SJSA1 (cell line): ENCODE results near the gene METTL5. TPM values are rescaled to one million over a fixed set of nuclear protein-coding genes. Genes with fewer than 3 reads are reported as not detected.
"Not testable (repeated sequence)": the region's sequence is repeated elsewhere in the genome, so short reads cannot be mapped to it uniquely, and the experiment has no call there.

ENCODE experiments used
- DNase-seq, 2 experiments: peaks; one replicate each; pipeline ENCODE4 v3.0.0-alpha.2; 2015 to 2020; ENCODE audit warnings: low spot score in 2 of 2, low read depth in 1 of 2
- H3K27ac ChIP-seq: fragments of 250-450 bp; sonication (Bioruptor Pico); 2 replicates; pipeline ENCODE4 v1.5.1; 2020; ENCODE audit warnings: mild to moderate bottlenecking, moderate library complexity
- H3K27me3 ChIP-seq: fragments of 250-450 bp; sonication (Bioruptor Pico); replicated peaks from 2 replicates; pipeline ENCODE4 v1.5.1; 2020; ENCODE audit warnings: mild to moderate bottlenecking, moderate library complexity
- H3K36me3 ChIP-seq: fragments of 250-450 bp; sonication (Bioruptor Pico); 2 replicates; pipeline ENCODE4 v1.5.1; 2020; ENCODE audit warnings: mild to moderate bottlenecking
- H3K4me1 ChIP-seq: fragments of 250-450 bp; sonication (Bioruptor Pico); replicated peaks from 2 replicates; pipeline ENCODE4 v1.6.1; 2021; ENCODE audit warnings: mild to moderate bottlenecking
- H3K4me3 ChIP-seq: fragments of 250-450 bp; sonication (Bioruptor Pico); 2 replicates; pipeline ENCODE4 v1.5.1; 2020; ENCODE audit warnings: mild to moderate bottlenecking
- H3K9me3 ChIP-seq: fragments of 250-450 bp; sonication (Bioruptor Pico); replicated peaks from 2 replicates; pipeline ENCODE4 v1.5.1; 2020; ENCODE audit warnings: mild to moderate bottlenecking
- total RNA-seq: library from RNA; depleted of rRNA; stranded (reverse); fragments of >200 nt; shearing (Covaris generic); gene quantifications from 2 replicates; pipeline ENCODE4 v1.2.3, GENCODE V29; 2014

Gene METTL5
- total RNA-seq, 1 experiment from 2014 or later = 81.2 TPM

GRCh38 chr2:169820101-169820500 lies 4.6 kb downstream of the METTL5 start:
- H3K27me3 ChIP-seq, H3K4me3 ChIP-seq, H3K9me3 ChIP-seq: not testable (repeated sequence)
- Histone ChIP-seq H3K27ac (peak overlapping the region; percentile 44), H3K4me1 (peaks cover 47% of the 10 kb centered on the region), H3K36me3 (peaks cover 27% of the 10 kb centered on the region)
- DNase-seq = peak; percentile 28 to 56

GRCh38 chr2:169819106-169819505 lies 5.6 kb downstream of the METTL5 start:
- peaks cover 30% of the 10 kb centered on the region for H3K36me3 ChIP-seq
- DNase-seq = no peak
- H3K27me3 ChIP-seq = no peaks in the 10 kb centered on the region
- no peak overlapping the region for H3K4me3 ChIP-seq
- peaks cover 45% of the 10 kb centered on the region for H3K4me1 ChIP-seq
- no peaks in the 10 kb centered on the region for H3K9me3 ChIP-seq
- peak overlapping the region; percentile 44 for H3K27ac ChIP-seq

- peaks cover 34% of the 10 kb centered on the region for H3K36me3 ChIP-seq
- no peaks in the 10 kb centered on the region for H3K27me3 ChIP-seq
- DNase-seq = no peak
These were observed 6.5 kb downstream of the METTL5 start for GRCh38 chr2:169818241-169818640.

GRCh38 chr2:169817369-169817768 lies 7.3 kb downstream of the METTL5 start:
- H3K27me3 ChIP-seq, DNase-seq, H3K4me3 ChIP-seq, H3K27ac ChIP-seq, H3K9me3 ChIP-seq: not testable (repeated sequence)
- Histone ChIP-seq H3K4me1 (peaks cover 41% of the 10 kb centered on the region), H3K36me3 (peaks cover 40% of the 10 kb centered on the region)

More at GRCh38 chr2:169818241-169818640, 6.5 kb downstream of the METTL5 start:
- no peak overlapping the region for H3K4me3 ChIP-seq
- peaks cover 41% of the 10 kb centered on the region for H3K4me1 ChIP-seq
- H3K9me3 ChIP-seq = no peaks in the 10 kb centered on the region
- H3K27ac ChIP-seq = 0 out of 2 replicates have a peak overlapping the region, but pooled peaks have one; percentile 44

- not testable (repeated sequence) for H3K27me3 ChIP-seq, H3K4me3 ChIP-seq, H3K9me3 ChIP-seq, DNase-seq
- peaks cover 41% of the 10 kb centered on the region for H3K4me1 ChIP-seq
- H3K36me3 ChIP-seq = peaks cover 44% of the 10 kb centered on the region
- peak overlapping the region; percentile 87; the same call in 1 of the 2 replicates for H3K27ac ChIP-seq
These were observed 7.7 kb downstream of the METTL5 start for GRCh38 chr2:169816961-169817360.

GRCh38 chr2:169815849-169816248 lies 8.9 kb downstream of the METTL5 start:
- Histone ChIP-seq H3K36me3 (peaks cover 55% of the 10 kb centered on the region), H3K9me3 (no peaks in the 10 kb centered on the region), H3K27me3 (no peaks in the 10 kb centered on the region), H3K4me1 (peaks cover 41% of the 10 kb centered on the region), H3K4me3 (no peak overlapping the region), H3K27ac (peak overlapping the region; percentile 87)
- DNase-seq = peak; percentile 71 to 80

GRCh38 chr2:169808221-169808620 lies 16.5 kb downstream of the METTL5 start:
- Histone ChIP-seq H3K27me3 (no peaks in the 10 kb centered on the region), H3K4me3 (no peak overlapping the region), H3K36me3 (peaks cover 80% of the 10 kb centered on the region), H3K9me3 (no peaks in the 10 kb centered on the region), H3K27ac (peak overlapping the region; percentile 41), H3K4me1 (peaks cover 15% of the 10 kb centered on the region)
- peak in 1 of 2 experiments; percentile 39 for DNase-seq

GRCh38 chr2:169806586-169806985 lies 18.1 kb downstream of the METTL5 start:
- Histone ChIP-seq H3K4me3 (no peak overlapping the region), H3K27ac (no peak overlapping the region), H3K27me3 (no peaks in the 10 kb centered on the region), H3K36me3 (peaks cover 83% of the 10 kb centered on the region), H3K4me1 (peaks cover 19% of the 10 kb centered on the region), H3K9me3 (no peaks in the 10 kb centered on the region)
- DNase-seq = no peak

GRCh38 chr2:169803480-169803879 lies 21.2 kb downstream of the METTL5 start:
- Histone ChIP-seq H3K27me3 (no peaks in the 10 kb centered on the region), H3K9me3 (no peaks in the 10 kb centered on the region), H3K27ac (no peak overlapping the region; the same call in 1 of the 2 replicates), H3K4me1 (peaks cover 23% of the 10 kb centered on the region), H3K4me3 (no peak overlapping the region), H3K36me3 (peaks cover 65% of the 10 kb centered on the region)
- no peak for DNase-seq

- Histone ChIP-seq H3K4me1 (peaks cover 16% of the 10 kb centered on the region), H3K27me3 (no peaks in the 10 kb centered on the region), H3K36me3 (peaks cover 29% of the 10 kb centered on the region), H3K4me3 (peak within 1 kb of the TSS; percentile 78), H3K9me3 (no peaks in the 10 kb centered on the region), H3K27ac (peak within 1 kb of the TSS; percentile 69)
- DNase-seq = peak; percentile 89 to 94
These were observed 25.8 kb downstream of the METTL5 start, which contains the start of gene SSB for GRCh38 chr2:169798718-169799592. SSB (plus strand) TSS chr2:169798871; CDS start chr2:169800961, 2,090 bp downstream.

- DNase-seq = no peak
These were observed 26.3 kb downstream of the METTL5 start for GRCh38 chr2:169798397-169798717.

GRCh38 chr2:169797601-169798000 lies 27.1 kb downstream of the METTL5 start:
- Histone ChIP-seq H3K36me3 (peaks cover 22% of the 10 kb centered on the region), H3K9me3 (no peaks in the 10 kb centered on the region), H3K4me1 (peaks cover 6% of the 10 kb centered on the region), H3K27me3 (no peaks in the 10 kb centered on the region), H3K4me3 (no peak overlapping the region), H3K27ac (no peak overlapping the region)
- no peak for DNase-seq

More at GRCh38 chr2:169798397-169798717, 26.3 kb downstream of the METTL5 start:
- H3K27ac ChIP-seq = no peak overlapping the region; the same call in 1 of the 2 replicates
- peak overlapping the region; percentile 78 for H3K4me3 ChIP-seq
- peaks cover 29% of the 10 kb centered on the region for H3K36me3 ChIP-seq
- peaks cover 12% of the 10 kb centered on the region for H3K4me1 ChIP-seq
- H3K27me3 ChIP-seq = no peaks in the 10 kb centered on the region
- no peaks in the 10 kb centered on the region for H3K9me3 ChIP-seq

GRCh38 chr2:169796441-169796840 lies 28.3 kb downstream of the METTL5 start:
- no peaks in the 10 kb centered on the region for H3K27me3 ChIP-seq
- peaks cover 10% of the 10 kb centered on the region for H3K36me3 ChIP-seq
- DNase-seq = no peak
- H3K4me3 ChIP-seq = no peak overlapping the region
- no peak overlapping the region for H3K27ac ChIP-seq
- H3K9me3 ChIP-seq = no peaks in the 10 kb centered on the region
- peaks cover 6% of the 10 kb centered on the region for H3K4me1 ChIP-seq

- no peak overlapping the region for H3K4me3 ChIP-seq
- no peak for DNase-seq
- no peaks in the 10 kb centered on the region for H3K27me3 ChIP-seq
- no peaks in the 10 kb centered on the region for H3K9me3 ChIP-seq
- H3K4me1 ChIP-seq = peaks cover 6% of the 10 kb centered on the region
- no peak overlapping the region for H3K27ac ChIP-seq
- H3K36me3 ChIP-seq = peaks cover 2% of the 10 kb centered on the region; the same call in 1 of the 2 replicates
These were observed 29.5 kb downstream of the METTL5 start for GRCh38 chr2:169795181-169795580.
